ACHN (cell line): Measurements from ENCODE around the gene SDHAF2.
"Not testable (repeated sequence)": the region's sequence is repeated elsewhere in the genome, so short reads cannot be mapped to it uniquely, and the experiment has no call there.

Source experiments
- DNase-seq: peaks from one replicate; pipeline ENCODE4 v3.0.0-alpha.2; 2015
- in situ Hi-C: cut with HindIII; loops from 2 replicates; pipeline ENCODE4 v1.10.0; 2017; ENCODE audit warnings: low sequenced_read_pairs, low pct_ligation_motif_present, low pct_unique_long_range_greater_than_20kb

SDHAF2 gene

GRCh38 chr11:61417670-61418069 is 12.3 kb upstream of the SDHAF2 start:
- no peak for DNase-seq
- in situ Hi-C loops: no loop called here

- no peak for DNase-seq
- in situ Hi-C loops: no loop called here
These were observed 11.8 kb upstream of the SDHAF2 start for GRCh38 chr11:61418136-61418535.

- in situ Hi-C loops: no loop called here
- no peak for DNase-seq
These were observed 7.7 kb upstream of the SDHAF2 start for GRCh38 chr11:61422226-61422625.

GRCh38 chr11:61425367-61426131 is 4.4 kb upstream of the SDHAF2 start:
- DNase-seq: no peak
- in situ Hi-C loops: no loop called here

GRCh38 chr11:61429346-61429690 is 606 bp upstream of the SDHAF2 start:
- DNase-seq: peak; percentile 67
- in situ Hi-C loops: no loop called here

- in situ Hi-C loops, DNase-seq: not testable (repeated sequence)
These were observed 915 bp downstream of the SDHAF2 start for GRCh38 chr11:61430839-61431238.

- DNase-seq: no peak
- in situ Hi-C loops: no loop called here
These were observed 7.6 kb downstream of the SDHAF2 start for GRCh38 chr11:61437496-61437895.

- in situ Hi-C loops: no loop called here
- no peak for DNase-seq
These were observed 9.7 kb downstream of the SDHAF2 start for GRCh38 chr11:61439615-61440014.

- in situ Hi-C loops: no loop called here
- no peak for DNase-seq
These were observed 12.7 kb downstream of the SDHAF2 start for GRCh38 chr11:61442616-61443015.

GRCh38 chr11:61445516-61445915 is 15.6 kb downstream of the SDHAF2 start:
- no peak for DNase-seq
- in situ Hi-C loops: no loop called here

GRCh38 chr11:61446211-61446651 is 16.3 kb downstream of the SDHAF2 start:
- in situ Hi-C loops: no loop called here
- peak; percentile 91 for DNase-seq

- in situ Hi-C loops: no loop called here
- no peak for DNase-seq
These were observed 18.0 kb downstream of the SDHAF2 start for GRCh38 chr11:61447601-61448551.

- in situ Hi-C loops: no loop called here
- DNase-seq: no peak
These were observed 18.6 kb downstream of the SDHAF2 start for GRCh38 chr11:61448552-61448927.

GRCh38 chr11:61452825-61453224 is 22.9 kb downstream of the SDHAF2 start:
- in situ Hi-C loops: no loop called here

GRCh38 chr11:61453695-61454094 is 23.8 kb downstream of the SDHAF2 start:
- in situ Hi-C loops: no loop called here
- no peak for DNase-seq

More at GRCh38 chr11:61452825-61453224, 22.9 kb downstream of the SDHAF2 start:
- DNase-seq: no peak

- in situ Hi-C loops: no loop called here
- no peak for DNase-seq
These were observed 24.6 kb downstream of the SDHAF2 start for GRCh38 chr11:61454520-61454919.

- no peak for DNase-seq
- in situ Hi-C loops: no loop called here
These were observed 30.6 kb downstream of the SDHAF2 start for GRCh38 chr11:61460474-61460881.

GRCh38 chr11:61460986-61461385 is 31.1 kb downstream of the SDHAF2 start:
- in situ Hi-C loops: no loop called here
- DNase-seq: no peak

GRCh38 chr11:61467602-61468001 is 37.7 kb downstream of the SDHAF2 start:
- DNase-seq: not testable (repeated sequence)

GRCh38 chr11:61468002-61468401 is 38.1 kb downstream of the SDHAF2 start:
- no peak for DNase-seq
- in situ Hi-C loops: no loop called here

More at GRCh38 chr11:61467602-61468001, 37.7 kb downstream of the SDHAF2 start:
- in situ Hi-C loops: not testable (repeated sequence)
